Natural killer cell (primary cell): ENCODE data around the gene RAPGEF5. TPM values are rescaled to one million over a fixed set of nuclear protein-coding genes. Genes with fewer than 3 reads are reported as not detected.

Experiments
- ATAC-seq, 3 donors: fragments of 150-1000 bp in 2 of 3; fragments of 200-7000 bp in 1 of 3; cut with Tn5 transposase; 1 replicate in 1 of 3; 2 replicates in 2 of 3; pipeline ENCODE4 v1.10.0; 2021; ENCODE audit warnings: mild to moderate bottlenecking in 2 of 3, moderate library complexity in 2 of 3
- DNase-seq, 2 donors: peaks; one replicate each; pipeline versions ENCODE4 v3.0.0 to v3.0.0-alpha.2; 2013 to 2021; ENCODE audit warnings: mixed read lengths in 1 of 2
- H3K27ac ChIP-seq: one replicate; pipeline ENCODE4 v1.5.1; 2013; ENCODE audit warnings: mild to moderate bottlenecking, low read length
- H3K27me3 ChIP-seq: one replicate; pipeline ENCODE4 v1.6.1; 2013; ENCODE audit warnings: low read length; ENCODE audit not compliant: control insufficient read depth, insufficient read depth
- H3K36me3 ChIP-seq: one replicate; pipeline ENCODE4 v1.6.1; 2013; ENCODE audit warnings: low read length; ENCODE audit not compliant: control insufficient read depth, insufficient read depth
- H3K4me1 ChIP-seq: one replicate; pipeline ENCODE4 v1.6.1; 2013; ENCODE audit warnings: low read length; ENCODE audit not compliant: control insufficient read depth, insufficient read depth
- H3K4me3 ChIP-seq: one replicate; pipeline ENCODE4 v1.5.1; 2013; ENCODE audit warnings: low read length
- H3K9me3 ChIP-seq: one replicate; pipeline ENCODE4 v1.6.1; 2013; ENCODE audit warnings: low read length; ENCODE audit not compliant: control insufficient read depth, insufficient read depth
- H3K27ac Mint-ChIP-seq, 2 donors: one replicate each; pipeline ENCODE4 v1.8.0; 2022; ENCODE audit warnings: mild to moderate bottlenecking in 2 of 2, mixed read lengths in 2 of 2, moderate library complexity in 1 of 2
- H3K27me3 Mint-ChIP-seq, 2 donors: one replicate each; pipeline ENCODE4 v1.8.0; 2022; ENCODE audit warnings: low read depth in 2 of 2, mixed read lengths in 2 of 2
- H3K36me3 Mint-ChIP-seq: one replicate; pipeline ENCODE4 v1.8.0; 2022; ENCODE audit warnings: mixed read lengths
- H3K4me1 Mint-ChIP-seq, 2 donors: one replicate each; pipeline ENCODE4 v1.8.0; 2022; ENCODE audit warnings: mixed read lengths in 2 of 2
- H3K4me3 Mint-ChIP-seq: one replicate; pipeline ENCODE4 v1.8.0; 2022; ENCODE audit warnings: mild to moderate bottlenecking, moderate library complexity, mixed read lengths
- H3K9me3 Mint-ChIP-seq, 2 donors: one replicate each; pipeline ENCODE4 v1.8.0; 2022; ENCODE audit warnings: mixed read lengths in 2 of 2
- CTCF ChIP-seq: fragments of 200-600 bp; IDR thresholded peaks from one replicate; pipeline ENCODE4 v1.8.0; 2022; ENCODE audit warnings: antibody characterized with exemption
- WGBS: methylation state at CpG from one replicate; pipeline ENCODE4 v1.1.7; 2013; ENCODE audit warnings: missing lambda C conversion rate; ENCODE audit not compliant: insufficient coverage; 5-methylcytosine and 5-hydroxymethylcytosine counted together
- intact Hi-C: fragments of 100-400 bp; cut with micrococcal nuclease; formaldehyde crosslinking; loops from one replicate; pipeline ENCODE4 v1.14.2; 2022
- total RNA-seq, 4 donors: library from RNA; stranded (reverse); fragments of 120-200 nt in 1 of 4; gene quantifications; one replicate each; pipeline versions ENCODE4 v1.2.3 to v1.2.4, GENCODE V29; 2013 to 2022

RAPGEF5 gene
- total RNA-seq, 3 donors from 2014 or later (not counting 1 experiment from before 2014, with no cell fraction given) = 0.26 to 0.33 TPM; not detected in 1

GRCh38 chr7:22150221-22150620, 206.7 kb downstream of the RAPGEF5 start:
- Mint-ChIP-seq H3K9me3 (no peaks in the 10 kb centered on the region), H3K27ac (no peak overlapping the region), H3K36me3 (no peaks in the 10 kb centered on the region), H3K4me1 (peaks cover 10 to 18% of the 10 kb centered on the region in 2 donors), H3K4me3 (no peak overlapping the region), H3K27me3 (no peaks in the 10 kb centered on the region)
- 96% methylated on average over 5 of the region's 5 CpGs for WGBS
- H3K27me3 ChIP-seq = no peaks in the 10 kb centered on the region
- no peaks in the 10 kb centered on the region for H3K9me3 ChIP-seq
- no peak for DNase-seq
- no peak overlapping the region for H3K27ac ChIP-seq
- H3K4me3 ChIP-seq = no peak overlapping the region
- H3K36me3 ChIP-seq = no peaks in the 10 kb centered on the region
- ATAC-seq = no peak
- no peaks in the 10 kb centered on the region for H3K4me1 ChIP-seq
- no peak for TF ChIP-seq CTCF
- intact Hi-C loops = no loop called here

GRCh38 chr7:22147868-22148267, 209.1 kb downstream of the RAPGEF5 start:
- H3K27ac Mint-ChIP-seq = peak overlapping the region in 1 of 2 donors; percentile 24
- intact Hi-C loops = no loop called here
- no peak overlapping the region for H3K27ac ChIP-seq

GRCh38 chr7:22146961-22147512, 209.9 kb downstream of the RAPGEF5 start:
- TF ChIP-seq CTCF = no peak
- Mint-ChIP-seq H3K4me3 (no peak overlapping the region), H3K36me3 (no peaks in the 10 kb centered on the region), H3K27me3 (peaks cover 0 to 10% of the 10 kb centered on the region in 2 donors), H3K4me1 (peaks cover 0 to 6% of the 10 kb centered on the region in 2 donors), H3K27ac (peak overlapping the region in 1 of 2 donors; percentile 70), H3K9me3 (no peaks in the 10 kb centered on the region)
- DNase-seq (peak in 1 of 2 donors; percentile 28), ATAC-seq (peak in 2 of 3 donors; percentile 46 to 55)
- Histone ChIP-seq H3K27ac (no peak overlapping the region), H3K4me1 (no peaks in the 10 kb centered on the region), H3K36me3 (no peaks in the 10 kb centered on the region), H3K9me3 (no peaks in the 10 kb centered on the region), H3K27me3 (no peaks in the 10 kb centered on the region), H3K4me3 (no peak overlapping the region)
- intact Hi-C loops = no loop called here
- WGBS = 80% methylated on average over 9 of the region's 10 CpGs

More at GRCh38 chr7:22147868-22148267, 209.1 kb downstream of the RAPGEF5 start:
- Mint-ChIP-seq H3K4me3 (no peak overlapping the region), H3K4me1 (peaks cover 0 to 6% of the 10 kb centered on the region in 2 donors), H3K9me3 (no peaks in the 10 kb centered on the region), H3K36me3 (no peaks in the 10 kb centered on the region), H3K27me3 (peaks cover 0 to 10% of the 10 kb centered on the region in 2 donors)
- H3K4me3 ChIP-seq = no peak overlapping the region
- DNase-seq (no peak), ATAC-seq (no peak)
- no peaks in the 10 kb centered on the region for H3K27me3 ChIP-seq
- no peaks in the 10 kb centered on the region for H3K9me3 ChIP-seq
- no peak for TF ChIP-seq CTCF
- no peaks in the 10 kb centered on the region for H3K36me3 ChIP-seq
- no peaks in the 10 kb centered on the region for H3K4me1 ChIP-seq
- WGBS = 70% methylated on average over 3 of the region's 3 CpGs

GRCh38 chr7:22144950-22145349, 212.0 kb downstream of the RAPGEF5 start:
- DNase-seq (no peak), ATAC-seq (no peak)
- Histone ChIP-seq H3K36me3 (no peaks in the 10 kb centered on the region), H3K27me3 (no peaks in the 10 kb centered on the region), H3K9me3 (no peaks in the 10 kb centered on the region), H3K27ac (no peak overlapping the region), H3K4me1 (no peaks in the 10 kb centered on the region), H3K4me3 (no peak overlapping the region)
- H3K4me1 Mint-ChIP-seq = peaks cover 0 to 6% of the 10 kb centered on the region in 2 donors
- peaks cover 0 to 10% of the 10 kb centered on the region in 2 donors for H3K27me3 Mint-ChIP-seq
- no peak for TF ChIP-seq CTCF
- WGBS = 92% methylated on average over 4 of the region's 5 CpGs
- intact Hi-C loops = no loop called here
- no peaks in the 10 kb centered on the region for H3K36me3 Mint-ChIP-seq
- H3K9me3 Mint-ChIP-seq = no peaks in the 10 kb centered on the region
- no peak overlapping the region for H3K4me3 Mint-ChIP-seq
- no peak overlapping the region for H3K27ac Mint-ChIP-seq
